Fibroblast of lung (primary cell): ENCODE data around the gene NRG2. TPM values are rescaled to one million over a fixed set of nuclear protein-coding genes. Genes with fewer than 3 reads are reported as not detected.

Experiments
- DNase-seq, 2 donors: peaks; one replicate each; pipeline versions ENCODE4 v3.0.0 to v3.0.0-alpha.2; 2010; ENCODE audit warnings: low read depth in 2 of 2
- H2AFZ ChIP-seq: 2 replicates; pipeline ENCODE4 v1.5.1; 2012; ENCODE audit warnings: low read length, control low read depth, inconsistent platforms
- H3K27ac ChIP-seq: 2 replicates; pipeline ENCODE4 v1.5.1; 2011; ENCODE audit warnings: low read length, control low read depth; ENCODE audit not compliant: insufficient read depth
- H3K27me3 ChIP-seq: 2 replicates; pipeline ENCODE4 v1.5.1; 2011; ENCODE audit warnings: mild to moderate bottlenecking, low read length; ENCODE audit not compliant: control insufficient read depth, insufficient read depth
- H3K36me3 ChIP-seq: 2 replicates; pipeline ENCODE4 v1.5.1; 2011; ENCODE audit warnings: low read length; ENCODE audit not compliant: control insufficient read depth, insufficient read depth
- H3K4me1 ChIP-seq: 2 replicates; pipeline ENCODE4 v1.5.1; 2011; ENCODE audit warnings: low read length; ENCODE audit not compliant: control insufficient read depth, insufficient read depth; ENCODE audit errors: extremely low read depth
- H3K4me2 ChIP-seq: 2 replicates; pipeline ENCODE4 v1.5.1; 2011; ENCODE audit warnings: low read length, control low read depth; ENCODE audit not compliant: insufficient read depth; ENCODE audit errors: extremely low read depth
- H3K4me3 ChIP-seq, 4 experiments: fragments of 200-600 bp in 1 of 4; sonication (generic) in 1 of 4; replicated peaks in 1 of 4; 2 replicates each; pipeline ENCODE4 v1.5.1; 2011 to 2016; ENCODE audit warnings: low read length in 4 of 4, low read depth in 3 of 4, mild to moderate bottlenecking in 3 of 4, control low read depth in 2 of 4, inconsistent platforms in 1 of 4, mixed read lengths in 1 of 4; ENCODE audit not compliant: insufficient read depth in 1 of 4; ENCODE audit errors: control extremely low read depth in 1 of 4
- H3K79me2 ChIP-seq: 2 replicates; pipeline ENCODE4 v1.5.1; 2012; ENCODE audit warnings: mild to moderate bottlenecking, low read length, inconsistent platforms; ENCODE audit not compliant: control insufficient read depth, insufficient read depth
- H3K9ac ChIP-seq: 2 replicates; pipeline ENCODE4 v1.5.1; 2011; ENCODE audit warnings: mild to moderate bottlenecking, low read length, control low read depth; ENCODE audit not compliant: insufficient read depth
- H3K9me3 ChIP-seq: 2 replicates; pipeline ENCODE4 v1.5.1; 2012; ENCODE audit warnings: low read depth, low read length; ENCODE audit not compliant: control insufficient read depth, insufficient read depth
- H4K20me1 ChIP-seq: 2 replicates; pipeline ENCODE4 v1.5.1; 2011; ENCODE audit warnings: low read length; ENCODE audit not compliant: control insufficient read depth, insufficient read depth; ENCODE audit errors: extremely low read depth
- CTCF ChIP-seq, 2 donors: IDR thresholded peaks in 1 of 2; conservative IDR thresholded peaks in 1 of 2; 1 replicate in 1 of 2; 2 replicates in 1 of 2; pipeline ENCODE4 v1.5.1; 2011 to 2012; ENCODE audit warnings: low read length in 2 of 2, control low read depth in 1 of 2, inconsistent platforms in 1 of 2, low read depth in 1 of 2, mild to moderate bottlenecking in 1 of 2
- EZH2 ChIP-seq: IDR thresholded peaks from 2 replicates; pipeline ENCODE4 v1.5.1; 2012; ENCODE audit warnings: low read length, control low read depth, mild to moderate bottlenecking; ENCODE audit errors: missing control alignments
- polyA plus RNA-seq, 2 donors: library from polyadenylated mRNA; depleted of rRNA in 1 of 2; stranded (reverse) in 1 of 2; unstranded in 1 of 2; fragments of >200 nt; gene quantifications; 2 replicates each; pipeline ENCODE4 v1.2.1, GENCODE V29; 2011 to 2012; ENCODE audit warnings: missing spikeins in 1 of 2
- total RNA-seq: library from RNA; depleted of rRNA; stranded (reverse); fragments of >200 nt; gene quantifications from 2 replicates; pipeline ENCODE4 v1.2.1, GENCODE V29; 2014

Gene NRG2
- total and polyA plus RNA-seq, 2 donors (not counting 1 experiment from before 2014, with no cell fraction given), result 0.28 to 1.3 TPM

GRCh38 chr5:139852696-139853095 is 190.4 kb downstream of the NRG2 start:
- TF ChIP-seq EZH2, result no peak
- Histone ChIP-seq H3K4me1 (no peaks in the 10 kb centered on the region), H3K9me3 (no peaks in the 10 kb centered on the region)

GRCh38 chr5:139851558-139851957 is 191.5 kb downstream of the NRG2 start:
- H3K4me2 ChIP-seq, result no peak overlapping the region
- H2AFZ ChIP-seq, result no peak overlapping the region
- no peaks in the 10 kb centered on the region for H3K4me1 ChIP-seq
- H4K20me1 ChIP-seq, result no peaks in the 10 kb centered on the region
- TF ChIP-seq CTCF (conservative IDR thresholded peaks at IDR 0.05 in 1 of 2, IDR thresholded peaks at IDR 0.05 in 1 of 2; ENCODE audit: low read depth in 1 of 2, low read length in 2 of 2), result no peak
- no peak for TF ChIP-seq EZH2
- no peaks in the 10 kb centered on the region for H3K36me3 ChIP-seq
- H3K27me3 ChIP-seq, result peaks cover 5% of the 10 kb centered on the region
- H3K9me3 ChIP-seq, result no peaks in the 10 kb centered on the region
- H3K4me3 ChIP-seq, result no peak overlapping the region
- no peaks in the 10 kb centered on the region for H3K79me2 ChIP-seq
- DNase-seq, result no peak
- H3K27ac ChIP-seq, result no peak overlapping the region
- no peak overlapping the region for H3K9ac ChIP-seq

More at GRCh38 chr5:139852696-139853095, 190.4 kb downstream of the NRG2 start:
- H3K79me2 ChIP-seq, result no peaks in the 10 kb centered on the region
- H3K36me3 ChIP-seq, result no peaks in the 10 kb centered on the region
- H3K27ac ChIP-seq, result no peak overlapping the region
- no peak overlapping the region for H2AFZ ChIP-seq
- H3K4me3 ChIP-seq, result no peak overlapping the region
- peaks cover 5% of the 10 kb centered on the region for H3K27me3 ChIP-seq
- H3K4me2 ChIP-seq, result no peak overlapping the region
- DNase-seq, result no peak
- no peak overlapping the region for H3K9ac ChIP-seq
- H4K20me1 ChIP-seq, result no peaks in the 10 kb centered on the region

GRCh38 chr5:139850423-139851016 is 192.6 kb downstream of the NRG2 start:
- H3K4me2 ChIP-seq, result no peak overlapping the region
- no peak overlapping the region for H3K27ac ChIP-seq
- H3K9ac ChIP-seq, result no peak overlapping the region
- TF ChIP-seq EZH2 (no peak), CTCF (conservative IDR thresholded peaks at IDR 0.05 in 1 of 2, IDR thresholded peaks at IDR 0.05 in 1 of 2; ENCODE audit: low read depth in 1 of 2, low read length in 2 of 2) (no peak)
- H4K20me1 ChIP-seq, result no peaks in the 10 kb centered on the region
- H3K27me3 ChIP-seq, result peaks cover 9% of the 10 kb centered on the region
- H2AFZ ChIP-seq, result no peak overlapping the region
- no peaks in the 10 kb centered on the region for H3K9me3 ChIP-seq
- no peak for DNase-seq
- H3K36me3 ChIP-seq, result no peaks in the 10 kb centered on the region
- H3K79me2 ChIP-seq, result no peaks in the 10 kb centered on the region
- no peak overlapping the region for H3K4me3 ChIP-seq
- H3K4me1 ChIP-seq, result no peaks in the 10 kb centered on the region
